DOHH2 (cell line): ENCODE results near the gene CAPG.

Experiments
- H3F3A ChIP-seq: fragments of 200-600 bp; sonication (generic), shearing (Covaris generic); 2 replicates; pipeline ENCODE4 v1.6.0; 2016; ENCODE audit warnings: antibody characterized with exemption, mild to moderate bottlenecking; ENCODE audit not compliant: control insufficient read depth, insufficient read depth
- H3K27ac ChIP-seq: fragments of 200-600 bp; sonication (generic); 2 replicates; pipeline ENCODE4 v1.5.1; 2014; ENCODE audit warnings: low read depth, mild to moderate bottlenecking, low read length, moderate library complexity
- H3K27me3 ChIP-seq: fragments of 200-600 bp; sonication (generic); 2 replicates; pipeline ENCODE4 v1.6.1; 2014; ENCODE audit warnings: mild to moderate bottlenecking, low read length, mixed read lengths; ENCODE audit not compliant: control insufficient read depth
- H3K36me3 ChIP-seq: fragments of 200-600 bp; sonication (generic); 2 replicates; pipeline ENCODE4 v1.6.1; 2014; ENCODE audit warnings: mild to moderate bottlenecking, low read length, moderate library complexity, mixed read lengths; ENCODE audit not compliant: control insufficient read depth
- H3K4me1 ChIP-seq: fragments of 200-600 bp; sonication (generic); 2 replicates; pipeline ENCODE4 v1.6.1; 2014; ENCODE audit warnings: mild to moderate bottlenecking, low read length, mixed read lengths; ENCODE audit not compliant: control insufficient read depth
- H3K4me2 ChIP-seq: fragments of 200-600 bp; sonication (generic); 2 replicates; pipeline ENCODE4 v1.6.0; 2014; ENCODE audit warnings: mild to moderate bottlenecking, low read length, moderate library complexity
- H3K4me3 ChIP-seq: fragments of 200-600 bp; sonication (generic); 2 replicates; pipeline ENCODE4 v1.5.1; 2014; ENCODE audit warnings: mild to moderate bottlenecking, low read length, mixed read lengths
- H3K79me2 ChIP-seq: fragments of 200-600 bp; sonication (generic); 2 replicates; pipeline ENCODE4 v1.6.1; 2014; ENCODE audit warnings: mild to moderate bottlenecking, low read length, mixed read lengths; ENCODE audit not compliant: control insufficient read depth
- H3K9me2 ChIP-seq: fragments of 200-600 bp; sonication (generic); replicated peaks from 2 replicates; pipeline ENCODE4 v1.6.1; 2014; ENCODE audit warnings: mild to moderate bottlenecking, low read length, mixed read lengths; ENCODE audit not compliant: control insufficient read depth
- H3K9me3 ChIP-seq: fragments of 200-600 bp; sonication (generic); 2 replicates; pipeline ENCODE4 v1.6.1; 2014; ENCODE audit warnings: antibody characterized with exemption, low read length, mixed read lengths; ENCODE audit not compliant: control insufficient read depth, insufficient read depth
- H4K20me1 ChIP-seq: fragments of 200-600 bp; sonication (generic); 2 replicates; pipeline ENCODE4 v1.6.0; 2014; ENCODE audit warnings: low read depth, mild to moderate bottlenecking, antibody characterized with exemption, low read length, moderate library complexity; ENCODE audit not compliant: control insufficient read depth, insufficient read depth
- EZH2phosphoT487 ChIP-seq: fragments of 200-600 bp; sonication (generic); IDR thresholded peaks from 2 replicates; pipeline ENCODE4 v1.6.1; 2017; ENCODE audit warnings: borderline replicate concordance, mild to moderate bottlenecking, antibody characterized with exemption, low read length, moderate library complexity, mixed read lengths
- TF ChIP-seq, protein P1 (sequence below): fragments of 200-600 bp; sonication (generic); IDR thresholded peaks from one replicate; pipeline ENCODE4 v1.5.1; 2014; ENCODE audit warnings: antibody characterized with exemption, mild to moderate bottlenecking, low read depth, low read length; ENCODE audit not compliant: poor library complexity, severe bottlenecking

Gene CAPG

DNA sequence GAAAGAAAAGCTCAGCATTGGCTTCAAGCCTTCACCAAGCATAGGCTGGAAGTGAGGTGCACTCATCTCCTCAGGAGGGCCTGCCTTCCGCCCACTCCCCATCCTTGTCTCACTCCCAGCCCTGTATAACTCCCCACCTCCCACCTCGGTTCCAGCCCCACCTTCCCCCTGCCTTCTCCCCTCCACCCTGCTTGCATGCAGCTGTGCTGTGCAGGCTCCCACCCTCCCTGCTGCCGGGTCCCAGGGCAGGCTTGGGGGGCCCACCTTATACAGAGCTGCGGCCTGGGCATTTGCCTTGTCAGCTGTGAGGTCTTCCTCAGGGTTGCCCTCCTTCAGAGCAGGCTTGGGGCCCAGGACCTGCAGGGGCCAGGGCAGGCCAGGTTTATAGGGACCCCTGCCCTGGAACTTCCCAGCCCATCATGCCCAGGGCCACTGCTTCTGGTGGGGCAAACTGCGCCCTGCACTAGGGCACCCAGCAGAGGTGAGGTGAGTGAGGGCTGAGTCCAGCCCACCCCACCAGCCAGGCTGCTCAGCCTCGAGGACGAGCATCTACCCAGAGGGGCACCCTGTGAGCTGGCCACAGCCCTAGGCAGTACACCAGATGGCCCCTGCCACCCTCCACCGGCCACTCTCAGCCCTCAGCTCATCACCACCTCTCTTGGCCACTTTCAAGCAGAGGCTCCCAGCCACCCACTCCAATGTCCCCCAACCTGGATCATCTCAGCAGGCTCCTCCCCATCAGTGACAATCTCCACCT, 11.6 kb downstream of the CAPG start:
- H3F3A ChIP-seq, result no peaks in the 10 kb centered on the region
- no peak overlapping the region for H3K27ac ChIP-seq
- TF ChIP-seq EZH2phosphoT487, result no peak
- TF ChIP-seq, protein P1, sequence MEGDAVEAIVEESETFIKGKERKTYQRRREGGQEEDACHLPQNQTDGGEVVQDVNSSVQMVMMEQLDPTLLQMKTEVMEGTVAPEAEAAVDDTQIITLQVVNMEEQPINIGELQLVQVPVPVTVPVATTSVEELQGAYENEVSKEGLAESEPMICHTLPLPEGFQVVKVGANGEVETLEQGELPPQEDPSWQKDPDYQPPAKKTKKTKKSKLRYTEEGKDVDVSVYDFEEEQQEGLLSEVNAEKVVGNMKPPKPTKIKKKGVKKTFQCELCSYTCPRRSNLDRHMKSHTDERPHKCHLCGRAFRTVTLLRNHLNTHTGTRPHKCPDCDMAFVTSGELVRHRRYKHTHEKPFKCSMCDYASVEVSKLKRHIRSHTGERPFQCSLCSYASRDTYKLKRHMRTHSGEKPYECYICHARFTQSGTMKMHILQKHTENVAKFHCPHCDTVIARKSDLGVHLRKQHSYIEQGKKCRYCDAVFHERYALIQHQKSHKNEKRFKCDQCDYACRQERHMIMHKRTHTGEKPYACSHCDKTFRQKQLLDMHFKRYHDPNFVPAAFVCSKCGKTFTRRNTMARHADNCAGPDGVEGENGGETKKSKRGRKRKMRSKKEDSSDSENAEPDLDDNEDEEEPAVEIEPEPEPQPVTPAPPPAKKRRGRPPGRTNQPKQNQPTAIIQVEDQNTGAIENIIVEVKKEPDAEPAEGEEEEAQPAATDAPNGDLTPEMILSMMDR, result no peak
- no peaks in the 10 kb centered on the region for H3K9me2 ChIP-seq
- H4K20me1 ChIP-seq, result no peaks in the 10 kb centered on the region
- no peaks in the 10 kb centered on the region for H3K79me2 ChIP-seq
- no peak overlapping the region for H3K4me3 ChIP-seq
- no peak overlapping the region for H3K4me2 ChIP-seq
- H3K36me3 ChIP-seq, result no peaks in the 10 kb centered on the region
- no peaks in the 10 kb centered on the region for H3K27me3 ChIP-seq
- H3K4me1 ChIP-seq, result no peaks in the 10 kb centered on the region
- H3K9me3 ChIP-seq, result no peaks in the 10 kb centered on the region

DNA sequence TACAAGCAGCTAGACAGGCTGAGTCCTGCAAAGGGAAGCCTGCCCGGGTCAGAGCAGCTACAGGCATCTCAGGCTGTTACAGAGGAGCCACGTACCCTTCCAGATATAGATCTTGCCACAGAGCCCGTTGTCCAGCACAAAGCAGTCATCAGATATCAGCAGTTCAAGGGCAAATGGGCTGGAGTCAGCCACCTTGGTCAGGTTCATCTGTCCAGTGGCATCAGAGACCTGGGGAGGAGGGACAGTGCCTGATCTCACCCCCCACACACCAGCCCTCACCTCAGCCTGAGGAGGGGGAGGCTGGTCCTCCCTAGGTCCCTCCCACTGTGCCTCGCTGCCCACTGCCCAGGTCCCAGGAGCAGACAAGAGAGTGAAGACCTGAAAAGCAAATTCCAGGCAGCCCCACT, 12.2 kb downstream of the CAPG start:
- Histone ChIP-seq H3K4me3 (no peak overlapping the region), H3K79me2 (no peaks in the 10 kb centered on the region), H3K4me2 (no peak overlapping the region), H3K4me1 (no peaks in the 10 kb centered on the region), H3K27ac (no peak overlapping the region), H3K9me3 (no peaks in the 10 kb centered on the region), H3K27me3 (no peaks in the 10 kb centered on the region), H4K20me1 (no peaks in the 10 kb centered on the region), H3F3A (no peaks in the 10 kb centered on the region), H3K36me3 (no peaks in the 10 kb centered on the region), H3K9me2 (no peaks in the 10 kb centered on the region)
- TF ChIP-seq, protein P1, result no peak
- no peak for TF ChIP-seq EZH2phosphoT487

DNA sequence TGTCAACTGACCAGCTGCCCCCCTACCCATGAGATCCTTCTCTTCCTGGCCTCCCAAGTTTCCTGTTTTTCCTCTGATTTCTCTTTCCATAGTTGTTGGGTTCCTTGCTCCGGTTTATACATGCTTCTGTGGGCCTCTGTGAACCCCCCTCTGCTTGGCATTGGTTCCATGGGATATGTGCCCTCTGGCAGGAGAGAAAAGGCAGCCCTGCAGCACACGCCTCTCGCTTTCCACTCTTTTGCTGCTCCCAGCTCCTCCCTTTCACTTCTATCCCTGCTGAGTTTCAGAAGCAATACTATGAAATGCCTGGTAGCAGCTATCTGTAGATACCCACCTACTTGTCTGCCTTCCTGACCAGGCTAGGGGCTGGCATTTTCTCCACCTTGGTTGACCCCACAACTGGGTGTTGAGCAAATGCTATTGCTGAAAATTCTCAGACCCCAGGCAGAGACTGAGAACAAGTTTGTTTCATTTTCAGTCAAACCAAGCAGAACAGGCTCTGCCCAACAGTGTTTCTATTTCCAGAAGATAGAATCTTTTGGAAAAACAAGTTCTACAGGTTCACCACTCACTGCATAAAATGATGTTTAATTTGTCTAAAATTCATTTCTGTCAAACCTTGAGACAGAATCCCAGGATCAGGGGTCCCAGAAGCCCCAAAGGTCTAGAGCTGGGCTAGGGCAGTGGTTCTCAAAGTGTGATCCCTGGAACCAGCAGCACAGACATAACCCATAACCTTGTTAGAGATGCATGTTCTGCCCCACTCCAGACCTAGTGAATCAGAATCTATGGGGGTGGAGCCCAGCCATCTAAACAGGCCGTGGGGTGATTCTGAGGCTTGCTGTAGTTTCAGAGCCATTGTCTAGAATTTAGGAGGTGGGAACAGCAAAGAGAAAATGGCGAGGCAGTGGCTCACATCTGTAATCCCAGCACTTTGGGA, 13.4 kb downstream of the CAPG start:
- Histone ChIP-seq H4K20me1 (no peaks in the 10 kb centered on the region), H3K27ac (no peak overlapping the region), H3K4me3 (no peak overlapping the region), H3K27me3 (no peaks in the 10 kb centered on the region), H3K4me2 (no peak overlapping the region), H3F3A (no peaks in the 10 kb centered on the region), H3K9me3 (no peaks in the 10 kb centered on the region), H3K9me2 (no peaks in the 10 kb centered on the region), H3K79me2 (no peaks in the 10 kb centered on the region), H3K4me1 (peaks cover 4% of the 10 kb centered on the region), H3K36me3 (no peaks in the 10 kb centered on the region)
- TF ChIP-seq, protein P1, result no peak
- no peak for TF ChIP-seq EZH2phosphoT487
